Thyroid gland (tissue), 4 donors: ENCODE results near the gene ANKRD65. TPM values are rescaled to one million over a fixed set of nuclear protein-coding genes. Genes with fewer than 3 reads are reported as not detected.
"Not testable (repeated sequence)": the region's sequence is repeated elsewhere in the genome, so short reads cannot be mapped to it uniquely, and the experiment has no call there.

Experiments used
- DNase-seq, 2 donors: peaks; one replicate each; pipeline ENCODE4 v3.0.0-alpha.2; 2019
- H3K27ac ChIP-seq, 3 donors: fragments of 200-600 bp; sonication (generic); 1 replicate in 2 of 3; 2 replicates in 1 of 3; pipeline ENCODE4 v1.5.1; 2016 to 2019; ENCODE audit warnings: mild to moderate bottlenecking in 1 of 3, moderate library complexity in 1 of 3
- H3K27me3 ChIP-seq: fragments of 200-600 bp; sonication (generic); one replicate; pipeline ENCODE4 v1.5.1; 2019
- H3K36me3 ChIP-seq, 2 donors: fragments of 200-600 bp; sonication (generic); one replicate each; pipeline ENCODE4 v1.5.1; 2016 to 2019
- H3K4me1 ChIP-seq, 2 donors: fragments of 200-600 bp; sonication (generic); one replicate each; pipeline ENCODE4 v1.5.1; 2017 to 2019
- H3K4me3 ChIP-seq, 3 donors: fragments of 200-600 bp; sonication (generic); replicated peaks in 1 of 3; 1 replicate in 2 of 3; 2 replicates in 1 of 3; pipeline ENCODE4 v1.5.1; 2016; ENCODE audit warnings: mild to moderate bottlenecking in 1 of 3
- H3K9me3 ChIP-seq: fragments of 200-600 bp; sonication (generic); one replicate; pipeline ENCODE4 v1.5.1; 2017
- CTCF ChIP-seq, 6 experiments: fragments of 200-600 bp in 3 of 6; fragments of 450-650 bp in 3 of 6; sonication (generic) in 3 of 6; IDR thresholded peaks; one replicate each; pipeline ENCODE4 v1.5.1; 2016 to 2019; ENCODE audit warnings: antibody characterized with exemption in 6 of 6, mild to moderate bottlenecking in 2 of 6, inconsistent platforms in 1 of 6, moderate library complexity in 1 of 6
- POLR2A ChIP-seq, 2 donors: fragments of 450-650 bp; IDR thresholded peaks; one replicate each; pipeline ENCODE4 v1.6.1; 2017; ENCODE audit warnings: antibody characterized with exemption in 2 of 2, mild to moderate bottlenecking in 2 of 2, moderate library complexity in 1 of 2
- WGBS, 2 donors: methylation state at CpG; one replicate each; pipeline ENCODE4 v1.1.5; 2017; 5-methylcytosine and 5-hydroxymethylcytosine counted together
- intact Hi-C: fragments of 100-400 bp; cut with DNase I; formaldehyde crosslinking; loops from one replicate; pipeline ENCODE4 v1.15.1; 2023
- total RNA-seq, 4 donors: library from RNA; depleted of rRNA; stranded (reverse); fragments of >200 nt; gene quantifications; one replicate each; pipeline ENCODE4 v1.2.3, GENCODE V29; 2016

ANKRD65 gene
- total RNA-seq, 4 donors from 2014 or later: 2.0 to 3.2 (median 2.4) TPM

- no peaks in the 10 kb centered on the region for H3K36me3 ChIP-seq
Measured at GRCh38 chr1:1420654-1421141, 378 bp downstream of the ANKRD65 start.

GRCh38 chr1:1419813-1420653 lies 1.0 kb downstream of the ANKRD65 start:
- peaks cover 0 to 6% of the 10 kb centered on the region in 2 donors for H3K4me1 ChIP-seq
- no peak overlapping the region for H3K4me3 ChIP-seq
- TF ChIP-seq CTCF (IDR thresholded peaks at IDR 0.05): peak in 1 of 6 experiments; percentile 26
- TF ChIP-seq POLR2A (IDR thresholded peaks at IDR 0.05): no peak
- WGBS, 2 donors: 34% methylated on average over 13 of the region's 112 CpGs; no CpG with 5 or more reads in 1 of the 2 donors
- intact Hi-C loops: no loop called here
- peak in 1 of 2 donors; percentile 17 for DNase-seq
- peak overlapping the region in 1 of 3 donors; percentile 38 for H3K27ac ChIP-seq
- H3K36me3 ChIP-seq: no peaks in the 10 kb centered on the region
- H3K9me3 ChIP-seq: no peaks in the 10 kb centered on the region
- H3K27me3 ChIP-seq: no peaks in the 10 kb centered on the region

More at GRCh38 chr1:1420654-1421141, 378 bp downstream of the ANKRD65 start:
- H3K27me3 ChIP-seq: no peaks in the 10 kb centered on the region
- intact Hi-C loops: no loop called here
- H3K4me3 ChIP-seq: no peak overlapping the region
- no peak overlapping the region for H3K27ac ChIP-seq
- TF ChIP-seq CTCF (IDR thresholded peaks at IDR 0.05): no peak
- TF ChIP-seq POLR2A (IDR thresholded peaks at IDR 0.05): no peak
- peaks cover 0 to 6% of the 10 kb centered on the region in 2 donors for H3K4me1 ChIP-seq
- H3K9me3 ChIP-seq: no peaks in the 10 kb centered on the region
- 66% methylated on average over 7 of the region's 12 CpGs; no CpG with 5 or more reads in 1 of the 2 donors for WGBS, 2 donors
- DNase-seq: no peak

- intact Hi-C loops: no loop called here
- no peak for DNase-seq
- peak overlapping the region in 1 of 3 donors; percentile 38 for H3K27ac ChIP-seq
Measured at GRCh38 chr1:1419363-1419812, 1.7 kb downstream of the ANKRD65 start.

GRCh38 chr1:1418464-1419362 lies 2.4 kb downstream of the ANKRD65 start:
- WGBS, 2 donors: 90 to 92% methylated on average over 16 to 20 of the region's 26 CpGs
- H3K4me3 ChIP-seq: no peak overlapping the region
- TF ChIP-seq POLR2A (IDR thresholded peaks at IDR 0.05) (no peak), CTCF (IDR thresholded peaks at IDR 0.05) (no peak)

More at GRCh38 chr1:1419363-1419812, 1.7 kb downstream of the ANKRD65 start:
- TF ChIP-seq POLR2A (IDR thresholded peaks at IDR 0.05) (no peak), CTCF (IDR thresholded peaks at IDR 0.05) (no peak)
- Histone ChIP-seq H3K9me3 (no peaks in the 10 kb centered on the region), H3K4me3 (no peak overlapping the region), H3K36me3 (no peaks in the 10 kb centered on the region), H3K4me1 (peaks cover 0 to 6% of the 10 kb centered on the region in 2 donors), H3K27me3 (no peaks in the 10 kb centered on the region)
- 89 to 90% methylated on average over 16 to 20 of the region's 21 CpGs for WGBS, 2 donors

GRCh38 chr1:1417825-1418463 lies 3.1 kb downstream of the ANKRD65 start:
- H3K4me3 ChIP-seq, intact Hi-C loops, H3K36me3 ChIP-seq, H3K9me3 ChIP-seq, H3K27ac ChIP-seq, H3K4me1 ChIP-seq, H3K27me3 ChIP-seq, DNase-seq: not testable (repeated sequence)
- 82% methylated on average over 25 of the region's 25 CpGs for WGBS, 2 donors

More at GRCh38 chr1:1418464-1419362, 2.4 kb downstream of the ANKRD65 start:
- Histone ChIP-seq H3K9me3 (no peaks in the 10 kb centered on the region), H3K36me3 (no peaks in the 10 kb centered on the region), H3K27me3 (no peaks in the 10 kb centered on the region), H3K27ac (peak overlapping the region in 1 of 3 donors; percentile 38), H3K4me1 (peaks cover 0 to 6% of the 10 kb centered on the region in 2 donors)
- no peak for DNase-seq
- intact Hi-C loops: no loop called here

- DNase-seq, H3K36me3 ChIP-seq, H3K9me3 ChIP-seq, intact Hi-C loops, H3K4me1 ChIP-seq, H3K27ac ChIP-seq, H3K4me3 ChIP-seq, H3K27me3 ChIP-seq: not testable (repeated sequence)
- 74 to 77% methylated on average over 5 of the region's 5 CpGs for WGBS, 2 donors
Measured at GRCh38 chr1:1417396-1417795, 3.7 kb downstream of the ANKRD65 start.
